AG04450 (cell line): ENCODE data around the gene HIRIP3. TPM values are rescaled to one million over a fixed set of nuclear protein-coding genes. Genes with fewer than 3 reads are reported as not detected.
"Not testable (repeated sequence)": the region's sequence is repeated elsewhere in the genome, so short reads cannot be mapped to it uniquely, and the experiment has no call there.

Experiments
- CTCF ChIA-PET: fragments of 300-600, 350-600 bp; formaldehyde crosslinking; extraction: SDS; loops from one replicate; lab custom pipeline; 2022; ENCODE audit warnings: antibody characterized with exemption, inconsistent platforms; lab: Charles Lee
- POLR2A ChIA-PET: fragments of 350-600 bp; formaldehyde crosslinking; extraction: SDS; loops from one replicate; lab custom pipeline; 2021; ENCODE audit warnings: antibody characterized with exemption, inconsistent platforms; lab: Yijun Ruan, JAX
- DNase-seq: peaks from one replicate; pipeline ENCODE4 v3.0.0-alpha.2; 2011; ENCODE audit warnings: low read depth, low spot score
- H3K27ac ChIP-seq: one replicate; pipeline ENCODE4 v1.5.1; 2012; ENCODE audit warnings: low read depth, low read length, control low read depth
- H3K27me3 ChIP-seq: one replicate; pipeline ENCODE4 v1.6.0; 2012; ENCODE audit warnings: low read length; ENCODE audit not compliant: control insufficient read depth, insufficient read depth
- H3K4me3 ChIP-seq: 2 replicates; pipeline ENCODE4 v1.5.1; 2011; ENCODE audit warnings: mild to moderate bottlenecking, low read depth, low read length, control low read depth
- H3K9me3 ChIP-seq: 2 replicates; pipeline ENCODE4 v1.5.1; 2012; ENCODE audit warnings: low read length; ENCODE audit not compliant: control insufficient read depth, insufficient read depth
- CTCF ChIP-seq: IDR thresholded peaks from 2 replicates; pipeline ENCODE4 v1.5.1; 2011; ENCODE audit warnings: low read depth, low read length, control low read depth, inconsistent platforms
- polyA plus RNA-seq: library from polyadenylated mRNA; depleted of rRNA; stranded (reverse); fragments of >200 nt; gene quantifications from 2 replicates; pipeline ENCODE4 v1.2.3, GENCODE V29; 2011

Gene HIRIP3
- polyA plus RNA-seq, 1 experiment, result 2.5 TPM

GRCh38 chr16:30017277-30017656 is 21.9 kb upstream of the HIRIP3 start:
- POLR2A ChIA-PET, result interaction anchor here (0.7 kb wide), 1 partner anchor 61 kb away, joined by 3 read pairs; no protein-coding TSS in a partner anchor
- no peak for TF ChIP-seq CTCF
- no peaks in the 10 kb centered on the region for H3K9me3 ChIP-seq
- no peak for DNase-seq
- H3K27me3 ChIP-seq, result peaks cover 3% of the 10 kb centered on the region
- H3K4me3 ChIP-seq, result no peak overlapping the region
- no peak overlapping the region for H3K27ac ChIP-seq
- CTCF ChIA-PET, result interaction anchor here (0.6 kb wide), 1 partner anchor 169 kb away, joined by 3 read pairs; no protein-coding TSS in a partner anchor

- H3K27ac ChIP-seq, result no peak overlapping the region
- peaks cover 8% of the 10 kb centered on the region for H3K27me3 ChIP-seq
- H3K4me3 ChIP-seq, result no peak overlapping the region
- no peaks in the 10 kb centered on the region; the same call in 1 of the 2 replicates for H3K9me3 ChIP-seq
- DNase-seq, result no peak
- POLR2A ChIA-PET, result interaction anchor here (0.7 kb wide), 1 partner anchor 62 kb away, joined by 3 read pairs; no protein-coding TSS in a partner anchor
- CTCF ChIA-PET, result no interaction called here
- no peak for TF ChIP-seq CTCF
Observed at GRCh38 chr16:30016555-30017276, 21.3 kb upstream of the HIRIP3 start.

GRCh38 chr16:30015450-30015849 is 20.0 kb upstream of the HIRIP3 start:
- H3K27ac ChIP-seq, H3K9me3 ChIP-seq, DNase-seq, H3K4me3 ChIP-seq, CTCF ChIA-PET: not testable (repeated sequence)
- POLR2A ChIA-PET, result interaction anchor here (0.7 kb wide), 1 partner anchor 187 kb away, joined by 5 read pairs; no protein-coding TSS in a partner anchor
- H3K27me3 ChIP-seq, result peaks cover 14% of the 10 kb centered on the region

- H3K9me3 ChIP-seq, H3K4me3 ChIP-seq, POLR2A ChIA-PET, H3K27ac ChIP-seq, DNase-seq: not testable (repeated sequence)
- H3K27me3 ChIP-seq, result peaks cover 29% of the 10 kb centered on the region
- CTCF ChIA-PET, result interaction anchor here (0.9 to 1.0 kb wide), 2 partner anchors 19 to 164 kb away, joined by 3 read pairs; partner anchors contain the start of gene TLCD3B
Observed at GRCh38 chr16:30012598-30012997, 17.2 kb upstream of the HIRIP3 start.

GRCh38 chr16:30011714-30012504 is 16.5 kb upstream of the HIRIP3 start:
- no peak for TF ChIP-seq CTCF
- ChIA-PET POLR2A (no interaction called here), CTCF (no interaction called here)

More at GRCh38 chr16:30011714-30012504, 16.5 kb upstream of the HIRIP3 start:
- DNase-seq, result no peak
- no peak overlapping the region for H3K27ac ChIP-seq
- H3K4me3 ChIP-seq, result no peak overlapping the region
- peaks cover 29% of the 10 kb centered on the region for H3K27me3 ChIP-seq
- no peaks in the 10 kb centered on the region; the same call in 1 of the 2 replicates for H3K9me3 ChIP-seq
